GM11168 (cell line): ENCODE results near the gene ZNHIT2.

Experiments used
- in situ Hi-C: fragments of 300-500 bp; cut with MboI; formaldehyde crosslinking; loops from one replicate; pipeline ENCODE4 v1.12.0; 2022; ENCODE audit warnings: low sequenced_read_pairs; ENCODE audit not compliant: unreplicated experiment

Gene ZNHIT2

GRCh38 chr11:65134952-65135632 is 17.6 kb upstream of the ZNHIT2 start:
- in situ Hi-C loops: no loop called here

DNA sequence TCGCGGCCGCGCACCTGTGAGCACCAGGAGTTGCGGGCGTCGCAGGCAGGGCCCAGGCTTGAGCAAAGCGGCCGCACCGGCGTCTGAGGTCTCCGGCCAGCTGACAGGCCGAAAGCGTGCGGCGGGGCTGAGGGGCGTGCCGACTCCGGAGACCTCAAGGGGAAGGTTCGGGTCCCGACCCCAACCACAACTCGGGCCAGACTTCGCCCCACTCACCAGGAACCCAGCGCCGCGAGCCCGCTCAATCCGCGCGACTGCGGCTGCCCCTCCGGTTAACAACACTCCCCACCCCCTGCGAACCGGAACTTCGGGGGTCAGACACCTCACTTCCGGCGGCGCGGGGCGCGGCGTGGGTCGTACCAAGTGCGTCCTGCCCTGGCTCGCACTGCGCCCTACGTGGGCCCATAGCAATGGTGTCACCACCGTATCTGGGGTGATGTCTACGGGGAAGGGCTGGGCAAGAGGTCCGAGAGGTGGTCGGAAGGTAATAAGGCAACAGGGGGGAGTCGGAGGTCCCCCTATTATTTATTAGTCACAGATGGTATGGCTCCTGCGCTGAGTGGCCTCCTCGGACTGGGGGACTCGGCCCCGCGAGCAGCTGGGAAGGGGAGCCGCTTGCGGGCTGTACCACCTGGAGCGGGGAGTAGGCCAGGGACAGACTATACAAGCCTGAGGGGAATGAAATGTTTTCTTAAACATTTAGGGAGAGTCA is 16.9 kb upstream of the ZNHIT2 start, which contains the start of gene SYVN1:
Gene SYVN1 (minus strand): TSS at position 280 of the 712 bp plus-strand sequence. CDS start 918 bp downstream, outside the sequence.
- in situ Hi-C loops: no loop called here

DNA sequence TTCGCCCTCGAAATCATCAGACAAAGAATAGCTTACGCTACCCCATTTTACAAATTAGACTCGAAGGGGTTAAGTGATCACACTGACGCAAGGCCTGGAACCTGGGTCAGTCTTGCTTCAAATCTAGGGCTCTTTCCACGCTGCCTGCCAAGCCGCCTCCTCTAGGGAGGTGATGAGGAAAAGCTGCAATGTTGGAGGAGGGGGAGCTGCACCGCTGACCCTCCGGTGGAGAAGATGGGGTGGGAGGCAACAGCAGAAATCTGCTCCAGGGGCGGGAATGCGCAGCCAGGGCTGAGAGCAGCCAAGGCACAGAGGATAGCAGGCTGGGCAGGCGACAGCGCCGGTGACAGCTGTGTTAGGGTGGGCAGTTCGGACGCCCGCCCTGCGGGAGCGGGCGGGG is 16.2 kb upstream of the ZNHIT2 start:
- in situ Hi-C loops: no loop called here

- in situ Hi-C loops: no loop called here
These were observed 15.6 kb upstream of the ZNHIT2 start for GRCh38 chr11:65132988-65133700.

GRCh38 chr11:65132238-65132987 is 14.9 kb upstream of the ZNHIT2 start:
- in situ Hi-C loops: no loop called here

DNA sequence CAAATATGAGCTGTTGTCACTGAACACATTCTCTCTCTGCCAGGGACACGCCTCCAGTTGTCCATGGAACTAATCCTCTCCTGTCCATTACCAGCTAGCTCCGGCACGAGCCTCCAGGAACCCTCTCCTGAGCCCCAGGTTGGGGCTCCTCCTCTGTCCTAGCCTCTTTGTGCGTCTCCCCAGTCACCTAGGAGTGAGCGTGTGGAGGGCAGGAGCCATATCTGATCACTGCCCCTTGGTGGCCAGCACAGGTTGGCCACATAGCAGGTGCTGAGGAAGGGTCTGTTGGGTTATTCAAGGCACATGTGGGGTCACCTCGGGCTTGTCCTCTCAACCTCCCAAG is 14.4 kb upstream of the ZNHIT2 start:
- in situ Hi-C loops: no loop called here

DNA sequence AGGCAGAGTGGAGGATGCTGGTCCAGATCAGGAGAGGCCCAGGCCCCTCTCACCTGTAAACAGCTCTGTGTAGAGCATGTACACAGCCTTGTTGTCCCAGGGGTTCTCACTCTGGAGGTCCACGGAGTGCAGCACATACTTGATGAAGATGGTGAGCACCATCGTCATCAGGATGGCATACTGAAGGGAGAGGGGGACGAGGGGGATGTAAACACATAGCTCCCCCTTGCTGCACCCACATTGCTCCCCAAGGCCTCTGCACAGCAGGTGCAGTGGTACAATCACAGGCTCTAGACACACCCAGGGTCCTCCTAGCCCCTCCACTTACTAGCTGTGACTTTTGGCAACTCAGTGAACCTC is 13.9 kb upstream of the ZNHIT2 start:
- in situ Hi-C loops: no loop called here

DNA sequence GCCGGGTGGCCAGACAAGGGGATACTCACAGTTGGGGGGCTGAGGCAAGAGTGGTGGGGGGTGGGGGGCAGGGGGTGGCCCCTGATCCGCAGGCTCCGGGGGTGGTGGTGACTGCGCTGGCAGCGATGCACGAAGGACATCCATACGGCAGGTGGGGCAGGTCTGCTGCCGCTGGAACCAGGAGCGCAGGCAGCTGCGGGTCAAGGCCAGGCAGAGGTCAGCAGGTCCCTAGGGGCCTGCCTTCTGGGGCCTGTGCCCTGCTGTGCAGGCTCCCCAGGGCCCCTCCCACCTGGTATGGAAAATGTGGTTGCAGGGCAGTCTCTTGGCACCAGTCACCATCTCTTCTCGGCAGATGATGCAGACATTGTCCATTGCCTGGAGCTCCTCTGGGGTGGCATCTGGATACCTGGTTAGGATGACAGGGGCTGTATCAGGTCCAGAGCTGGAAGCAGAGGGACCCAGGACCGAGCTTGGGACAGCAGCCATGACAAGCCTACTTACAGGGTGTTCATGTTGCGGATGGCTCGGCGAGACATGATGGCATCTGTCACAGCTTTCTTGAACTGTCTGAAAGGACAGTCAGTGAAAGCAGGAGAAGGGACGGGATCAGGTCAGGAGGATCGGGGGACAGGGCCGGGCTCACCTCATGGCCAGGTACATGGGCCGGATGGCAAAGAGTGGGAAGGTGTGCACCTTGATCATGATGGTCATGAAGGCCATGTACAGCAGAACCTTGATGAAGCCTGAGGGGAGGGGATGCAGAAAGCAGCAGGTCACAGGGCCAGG is 13.3 kb upstream of the ZNHIT2 start:
- in situ Hi-C loops: no loop called here

GRCh38 chr11:65129649-65130441 is 12.3 kb upstream of the ZNHIT2 start:
- in situ Hi-C loops: no loop called here

GRCh38 chr11:65128182-65129145 is 11.0 kb upstream of the ZNHIT2 start:
- in situ Hi-C loops: no loop called here

DNA sequence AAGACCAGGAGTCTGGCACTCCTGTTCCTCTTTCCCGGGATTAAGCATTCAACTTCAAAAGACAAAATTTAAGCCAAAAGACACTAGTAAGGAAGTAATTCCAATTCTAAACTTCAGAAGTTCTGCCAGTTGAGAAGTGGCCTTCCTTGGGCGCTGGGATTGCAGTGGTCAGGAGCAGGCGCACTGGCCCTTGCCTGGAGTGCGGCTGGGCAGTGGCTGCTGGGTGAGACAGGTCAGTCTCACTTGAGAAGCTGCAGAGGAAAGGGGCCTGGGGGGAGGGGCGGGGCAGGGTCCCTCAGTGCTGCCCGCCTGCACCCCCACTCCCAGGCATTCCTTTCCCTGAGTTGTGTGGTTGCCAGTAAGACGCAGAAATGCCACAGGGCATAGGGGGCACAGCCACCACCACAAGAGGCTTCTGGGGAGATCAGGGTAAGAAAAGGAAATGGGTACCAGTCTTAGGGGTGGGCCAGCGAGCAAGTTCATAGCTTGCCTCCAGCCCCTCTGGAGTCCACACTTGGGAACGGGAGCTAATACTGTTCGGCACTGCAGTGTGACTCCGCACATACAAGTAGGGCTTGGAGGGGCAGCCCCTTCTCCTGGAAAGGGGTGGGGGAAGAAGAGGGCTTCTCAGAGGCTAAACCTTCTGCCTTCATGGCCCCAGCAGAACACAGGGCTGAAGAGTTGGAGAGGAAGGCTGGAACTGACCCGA is 10.1 kb upstream of the ZNHIT2 start:
- in situ Hi-C loops: no loop called here

DNA sequence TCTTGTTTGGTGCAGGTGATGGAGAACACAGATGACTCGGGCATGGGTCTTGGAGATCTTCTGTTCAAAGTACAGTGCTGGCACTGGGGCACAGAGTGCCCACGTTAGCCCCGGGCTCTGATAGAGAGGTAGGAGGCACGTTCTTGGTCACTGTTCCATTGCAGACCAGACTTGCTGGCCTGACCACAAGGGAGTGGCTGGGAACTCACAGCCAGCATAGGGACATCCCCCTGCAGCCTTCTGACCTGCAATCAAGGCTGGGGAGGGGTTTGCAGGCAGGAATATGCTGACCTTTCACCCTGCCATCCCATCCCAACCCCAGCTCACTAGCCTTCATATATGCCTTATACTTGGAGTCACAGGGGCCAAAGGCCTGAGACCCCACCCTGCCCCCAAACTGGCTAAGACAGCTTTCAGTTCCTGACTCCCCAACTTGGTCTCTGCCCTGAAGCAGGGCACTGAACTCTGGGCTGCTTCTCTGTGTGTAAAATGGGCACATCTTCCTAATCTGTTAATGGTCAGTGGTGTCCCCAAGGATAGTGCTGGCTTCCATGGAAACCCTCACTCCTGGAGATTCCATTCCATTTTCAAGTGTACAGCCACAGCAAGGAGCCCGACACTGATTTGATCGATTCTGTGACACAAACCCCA is 9.2 kb upstream of the ZNHIT2 start:
- in situ Hi-C loops: no loop called here

GRCh38 chr11:65125197-65126056 is 7.9 kb upstream of the ZNHIT2 start:
- in situ Hi-C loops: no loop called here

- in situ Hi-C loops: no loop called here
These were observed 7.1 kb upstream of the ZNHIT2 start for GRCh38 chr11:65124480-65125196.

DNA sequence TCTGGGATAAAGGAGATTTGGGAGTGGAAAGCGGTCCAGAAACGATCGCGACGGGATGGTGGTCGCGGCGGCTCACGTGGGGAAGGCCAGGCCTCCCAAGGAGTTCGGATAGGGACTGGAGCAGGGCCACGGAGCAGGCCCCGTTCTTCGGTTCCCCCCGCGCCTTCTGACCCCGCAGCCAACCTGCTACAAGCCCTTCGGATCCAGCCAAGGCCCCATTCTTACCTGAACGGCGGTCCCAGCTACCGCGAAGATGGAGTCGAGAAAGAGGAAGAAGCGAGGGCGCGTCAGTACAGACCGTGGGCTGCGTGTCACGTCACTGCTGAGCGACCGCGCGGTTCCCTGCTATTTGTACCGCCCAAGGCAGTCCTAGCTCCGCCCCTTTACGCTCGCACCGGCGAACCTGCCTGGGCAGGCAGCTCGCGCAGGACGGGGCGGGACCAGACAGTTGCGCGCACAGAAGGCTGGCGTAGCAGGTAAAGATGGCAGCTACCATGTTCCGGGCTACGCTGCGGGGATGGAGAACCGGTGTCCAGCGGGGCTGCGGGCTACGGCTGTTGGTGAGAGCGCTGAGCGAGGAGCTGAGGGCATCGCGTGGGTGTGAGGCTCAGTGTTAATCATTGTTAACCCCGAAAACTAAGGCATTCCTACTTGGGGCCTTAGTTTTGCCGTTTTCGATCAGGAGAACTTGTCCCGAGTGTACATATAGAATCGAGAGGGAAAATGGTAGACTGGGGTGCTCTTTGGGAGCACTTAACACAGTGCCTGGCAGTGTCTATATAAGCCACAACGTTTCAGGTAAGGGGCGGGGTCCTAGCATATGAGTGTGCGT is 4.6 kb upstream of the ZNHIT2 start, which contains the start of the genes FAU and MRPL49:
Gene FAU (minus strand): TSS at position 270 of the 832 bp plus-strand sequence. CDS start 321 bp downstream, outside the sequence.
Gene MRPL49 (plus strand): TSS at position 457 of the 832 bp plus-strand sequence. CDS start 26 bp downstream, at position 483.
- in situ Hi-C loops: no loop called here
